Measurements from ENCODE around the gene SLC47A2.
"Not testable (repeated sequence)": the region's sequence is repeated elsewhere in the genome, so short reads cannot be mapped to it uniquely, and the experiment has no call there.

Gene SLC47A2

DNA sequence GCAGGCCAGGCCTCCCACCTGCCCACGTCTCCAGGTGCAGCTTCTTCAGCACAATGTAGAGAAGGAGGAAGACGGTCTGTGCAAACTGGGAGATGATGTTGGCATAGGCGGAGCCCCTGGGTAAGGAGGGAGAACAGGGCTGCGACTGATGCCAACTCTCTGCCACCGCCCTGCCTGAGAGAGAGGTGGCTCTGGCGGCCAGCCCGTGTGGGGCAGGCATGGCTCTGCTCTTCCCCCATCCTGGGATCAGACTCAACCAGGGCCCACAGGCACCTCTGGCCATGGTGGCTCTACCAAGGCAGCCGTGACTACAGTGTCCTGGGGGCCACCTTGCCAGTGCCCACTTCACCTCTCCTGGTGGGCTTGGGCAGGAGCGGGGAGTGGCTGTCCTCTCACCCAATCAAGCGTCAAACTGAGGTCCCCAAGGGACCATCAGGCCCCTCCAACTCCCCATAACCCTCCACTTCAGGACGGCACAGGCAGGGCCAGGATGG is 8.6 kb downstream of the SLC47A2 start:
- no peak for DNase-seq

DNA sequence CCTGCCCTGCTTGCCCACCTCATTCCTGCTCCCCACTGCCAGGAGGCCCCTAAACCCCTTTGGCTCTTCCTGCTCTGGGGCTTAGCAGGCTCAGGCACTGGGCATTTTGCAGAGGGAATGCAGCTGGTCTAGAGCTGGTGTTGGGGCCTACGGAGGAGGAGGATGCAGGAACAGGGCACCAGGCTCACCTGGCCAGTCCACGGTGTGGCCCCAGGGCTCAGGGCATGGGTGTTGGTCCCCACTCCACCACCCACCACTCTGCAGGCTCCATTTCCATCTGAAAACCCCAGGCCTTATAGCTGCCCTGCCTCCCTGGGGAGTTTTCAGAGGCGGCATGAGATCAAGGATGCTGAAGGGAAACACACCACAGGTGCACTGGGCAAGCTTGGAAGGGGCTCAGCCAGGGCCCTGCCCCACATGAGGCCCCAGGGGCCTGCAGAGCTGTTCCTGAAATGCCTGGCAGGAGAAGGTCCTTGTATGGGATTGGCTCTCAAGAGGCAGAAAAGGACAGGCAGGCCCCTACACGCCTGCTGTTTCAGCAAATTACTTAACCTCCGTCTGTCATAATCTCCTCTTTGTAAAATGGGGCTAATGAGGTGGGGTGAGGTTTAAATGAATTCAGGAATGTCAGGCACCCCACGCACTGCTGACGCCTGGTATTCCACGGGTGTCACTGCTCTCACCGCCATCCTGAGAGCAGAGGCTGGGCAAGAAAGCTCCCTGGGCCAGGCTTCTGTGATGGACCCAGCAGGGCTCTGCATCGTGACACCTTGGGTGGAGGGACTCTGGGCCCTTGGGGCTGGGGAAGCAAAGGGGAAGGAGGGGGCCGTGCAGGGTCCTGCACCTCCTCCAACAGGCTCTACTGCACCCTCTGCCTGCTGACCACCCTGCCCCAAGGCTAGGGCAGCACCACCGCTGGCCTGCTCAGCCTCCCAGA is 9.3 kb downstream of the SLC47A2 start:
- no peak for DNase-seq

DNA sequence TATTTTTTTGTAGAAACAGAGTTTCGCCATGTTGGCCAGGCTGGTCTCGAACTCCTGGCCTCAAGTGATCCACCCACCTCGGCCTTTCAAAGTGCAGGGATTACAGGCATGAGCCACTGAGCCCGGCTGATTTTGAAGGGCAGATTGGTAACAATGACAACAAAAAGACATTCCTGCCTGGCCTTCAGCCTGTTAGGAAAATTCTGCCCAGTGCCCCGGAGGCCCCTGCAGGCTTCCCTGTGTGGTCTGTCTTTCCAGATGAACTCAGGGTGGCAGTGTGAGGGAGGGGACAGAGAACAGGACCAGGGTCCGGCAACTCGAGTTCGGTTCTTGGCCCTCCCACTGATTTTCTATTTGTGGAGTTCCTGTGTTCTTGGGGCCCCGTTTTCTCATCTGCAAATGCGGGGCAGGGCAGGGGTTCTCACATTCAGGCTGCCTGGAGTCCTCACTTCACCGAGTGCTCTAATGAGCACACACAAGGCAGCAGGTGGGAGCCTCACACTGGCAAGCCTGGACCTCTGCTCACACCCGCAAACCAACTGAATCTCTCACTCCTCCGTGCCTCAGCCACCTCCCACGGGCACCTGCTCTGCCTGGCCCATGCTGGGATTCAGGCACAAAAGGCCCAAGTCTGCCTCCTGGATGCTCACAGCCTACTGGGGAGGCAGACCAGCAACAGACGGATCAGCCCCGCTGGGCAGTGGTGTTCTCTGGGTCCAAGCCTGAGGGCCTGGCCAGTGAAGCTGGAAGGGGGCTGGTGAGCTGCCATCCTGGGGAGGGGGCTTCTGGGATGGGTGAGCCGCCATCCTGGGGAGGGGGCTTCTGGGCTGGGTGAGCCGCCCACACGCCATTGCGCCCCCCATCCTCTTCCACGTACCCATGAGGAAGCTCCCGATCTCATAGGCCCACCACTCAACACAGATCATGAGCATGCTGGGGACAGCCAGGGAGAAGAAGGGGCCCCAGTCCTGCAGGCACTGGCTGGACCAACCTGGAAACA is 10.3 kb downstream of the SLC47A2 start:
- DNase-seq = no peak

DNA sequence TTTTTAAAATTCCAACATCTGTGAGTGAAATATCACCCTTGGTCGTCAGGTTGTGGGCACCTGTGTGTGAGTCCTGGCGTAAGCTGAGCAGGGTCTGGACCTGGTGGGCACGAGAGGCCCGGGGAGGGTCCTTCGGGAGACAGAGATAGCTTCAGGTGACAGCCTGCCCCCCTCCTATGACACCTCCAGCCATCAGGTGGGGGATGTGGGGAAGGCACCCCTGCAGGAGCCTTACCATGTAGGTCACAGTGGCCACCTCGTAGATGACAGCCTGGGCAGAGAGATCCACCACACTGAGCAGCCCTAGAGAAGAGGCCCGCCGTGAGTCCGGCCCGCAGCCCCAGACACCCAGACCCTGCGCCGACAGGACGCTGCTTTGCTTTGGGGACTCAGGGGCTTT is 11.2 kb downstream of the SLC47A2 start:
- no peak for DNase-seq

DNA sequence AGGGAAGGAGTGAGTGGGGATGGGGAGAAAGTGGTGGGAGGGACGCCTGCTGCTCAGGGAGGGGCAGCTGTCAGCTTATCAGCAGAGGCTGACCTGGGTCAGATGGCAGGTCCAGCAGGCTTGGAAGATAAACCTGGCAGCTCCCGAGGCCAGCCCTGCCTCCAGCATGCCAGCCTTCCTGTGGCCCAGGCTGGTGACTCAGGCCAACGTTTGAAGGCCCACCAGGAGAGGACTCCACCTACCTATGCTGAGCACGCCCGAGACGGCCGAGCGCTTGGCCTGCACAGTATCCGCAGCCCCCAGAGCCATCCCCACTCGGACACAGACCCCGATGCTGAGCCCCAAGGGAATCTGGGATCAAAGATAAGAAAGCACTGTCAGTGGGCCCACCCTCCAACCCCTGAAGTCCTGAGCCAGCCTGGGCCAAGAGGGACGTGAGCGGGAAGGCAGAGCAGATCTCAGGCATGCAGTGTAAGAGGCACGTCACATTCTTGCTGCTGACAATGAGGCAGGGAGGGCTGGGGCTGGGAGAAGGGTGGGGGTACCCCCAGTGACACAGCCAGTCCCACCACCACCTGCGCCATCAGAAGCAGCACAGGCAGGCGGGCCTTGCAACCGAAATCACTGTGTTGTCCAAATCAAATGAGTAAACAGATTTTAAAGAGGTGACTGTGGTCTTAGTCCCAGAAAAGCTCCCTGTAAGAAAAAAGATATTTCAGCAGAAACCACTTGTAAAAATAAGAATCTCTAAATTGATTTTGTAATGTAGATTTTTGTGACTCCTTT is 12.4 kb downstream of the SLC47A2 start:
- DNase-seq = no peak

DNA sequence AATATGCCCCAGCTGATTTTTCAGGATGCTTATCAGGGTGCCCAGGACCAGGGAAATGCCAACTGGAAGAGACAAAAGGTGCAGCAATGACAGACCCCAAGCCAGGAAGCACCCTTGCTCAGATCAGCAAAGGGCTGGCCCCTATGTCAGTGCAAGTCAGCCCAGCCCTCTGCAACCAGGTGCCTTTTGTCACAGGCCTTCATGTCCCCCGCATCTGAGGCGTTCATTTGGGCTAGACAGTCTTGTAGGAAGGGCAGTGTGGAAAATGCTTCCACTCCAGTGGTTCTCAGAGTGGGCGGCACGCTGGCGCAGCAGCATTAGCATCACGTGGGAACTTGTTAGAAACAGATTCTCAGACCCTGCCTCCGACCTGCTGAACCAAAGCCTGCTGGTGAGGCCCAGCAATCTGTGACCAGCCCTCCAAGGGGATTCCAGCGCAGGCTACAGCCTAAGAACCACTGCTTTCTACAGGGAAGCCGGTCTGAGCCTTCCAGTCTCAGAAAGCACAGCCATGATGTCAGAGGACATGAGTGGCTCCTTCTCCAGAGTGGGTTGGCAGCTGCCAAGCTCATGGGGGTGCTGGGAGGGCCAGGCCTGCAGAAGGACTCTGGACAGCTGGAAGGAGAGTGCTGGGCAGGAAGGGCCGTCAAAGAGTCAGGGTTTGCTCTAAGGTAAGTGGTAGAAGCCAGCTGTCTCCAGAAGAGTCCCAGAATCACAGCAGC is 13.1 kb downstream of the SLC47A2 start:
- no peak for DNase-seq

DNA sequence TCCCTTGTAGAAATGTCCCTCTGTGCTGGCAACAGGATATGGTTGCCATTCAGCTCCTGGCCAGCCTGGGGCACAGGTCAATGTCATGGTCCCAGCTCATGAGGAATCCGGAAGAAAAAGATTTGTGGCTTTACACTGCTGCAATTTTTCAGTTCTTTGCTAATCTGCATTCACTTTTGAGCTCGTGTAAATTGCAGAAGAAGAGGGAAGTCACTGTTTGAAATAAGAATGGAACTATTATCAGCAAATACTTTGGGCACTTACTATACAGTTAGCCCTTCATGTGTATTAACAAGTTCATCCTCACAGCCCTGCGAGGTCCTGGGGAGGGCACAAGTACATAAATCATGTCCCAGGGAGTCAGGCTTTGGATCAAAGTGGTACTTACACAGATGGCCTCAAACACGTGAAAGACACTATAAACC is 14.2 kb downstream of the SLC47A2 start:
- DNase-seq = no peak

DNA sequence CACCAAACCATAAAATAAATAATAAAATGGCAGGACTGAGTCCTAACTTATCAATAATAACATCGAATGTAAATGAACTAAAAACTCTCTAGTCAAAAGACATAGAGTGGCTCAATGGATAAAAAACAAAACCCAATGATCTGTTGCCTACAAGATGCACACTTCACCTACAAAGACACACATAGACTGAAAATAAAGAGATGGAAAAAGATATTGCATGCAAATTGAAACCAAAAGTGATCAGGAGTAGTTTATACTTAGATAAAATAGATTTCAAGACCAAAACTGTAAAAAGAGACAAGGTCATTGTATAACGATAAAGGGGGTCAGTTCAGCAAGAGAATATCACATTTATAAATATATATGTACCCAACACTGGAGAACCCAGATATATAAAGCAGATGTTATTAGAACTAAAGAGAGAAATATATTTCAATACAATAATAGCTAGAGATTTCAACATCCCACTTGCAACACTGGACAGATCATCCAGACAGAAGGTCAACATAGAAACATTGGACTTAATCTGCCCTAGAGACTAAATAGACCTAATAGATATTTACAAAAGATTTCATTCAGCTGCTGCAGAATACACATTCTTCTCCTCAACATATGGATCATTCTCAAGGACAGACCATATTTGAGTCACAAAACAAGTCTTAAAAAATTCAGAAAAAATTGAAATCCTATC is 29.8 kb downstream of the SLC47A2 start:
- DNase-seq = no peak

DNA sequence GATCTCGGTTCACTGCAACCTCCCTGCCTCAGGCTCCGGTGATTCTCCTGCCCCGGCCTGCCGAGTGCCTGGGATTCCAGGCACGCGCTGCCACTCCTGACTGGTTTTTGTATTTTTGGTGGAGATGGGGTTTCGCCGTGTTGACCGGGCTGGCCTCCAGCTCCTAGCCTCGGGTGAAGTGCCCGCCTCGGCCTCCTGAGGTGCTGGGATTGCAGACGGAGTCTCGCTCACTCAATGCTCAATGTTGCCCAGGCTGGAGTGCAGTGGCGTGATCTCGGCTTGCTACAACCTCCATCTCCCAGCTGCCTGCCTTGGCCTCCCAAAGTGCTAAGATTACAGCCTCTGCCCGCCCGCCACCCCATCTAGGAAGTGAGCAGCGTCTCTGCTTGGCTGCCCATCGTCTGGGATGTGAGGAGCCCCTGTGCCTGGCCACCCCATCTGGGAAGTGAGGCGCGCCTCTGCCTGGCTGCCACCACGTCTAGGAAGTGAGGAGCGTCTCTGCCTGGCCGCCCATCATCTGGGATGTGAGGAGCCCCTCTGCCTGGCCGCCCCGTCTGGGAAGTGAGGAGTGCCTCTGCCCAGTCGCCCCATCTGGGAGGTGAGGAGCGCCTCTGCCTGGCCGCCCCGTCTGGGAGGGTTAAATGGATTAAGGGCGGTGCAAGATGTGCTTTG is 31.3 kb downstream of the SLC47A2 start:
- DNase-seq = not testable (repeated sequence)

DNA sequence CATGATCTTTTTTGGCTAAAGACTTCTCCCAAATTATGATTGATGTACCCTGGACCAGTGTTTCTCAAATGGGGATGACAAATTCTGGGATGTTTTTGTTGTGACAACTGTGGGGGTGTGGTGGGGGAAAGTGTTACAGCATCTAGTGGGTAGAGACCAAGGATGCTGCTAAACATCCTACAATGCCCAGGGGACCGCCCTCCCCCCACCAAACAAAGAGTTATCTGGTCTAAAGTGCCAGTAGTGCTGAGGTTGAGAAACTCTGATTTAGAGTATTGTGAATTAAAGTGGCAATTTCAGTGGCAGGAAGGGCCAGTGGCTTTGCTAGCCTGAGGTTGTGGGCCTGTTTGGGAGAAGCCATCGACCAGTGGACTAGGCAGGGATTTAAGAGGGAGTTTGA is 33.3 kb downstream of the SLC47A2 start:
- DNase-seq = no peak

DNA sequence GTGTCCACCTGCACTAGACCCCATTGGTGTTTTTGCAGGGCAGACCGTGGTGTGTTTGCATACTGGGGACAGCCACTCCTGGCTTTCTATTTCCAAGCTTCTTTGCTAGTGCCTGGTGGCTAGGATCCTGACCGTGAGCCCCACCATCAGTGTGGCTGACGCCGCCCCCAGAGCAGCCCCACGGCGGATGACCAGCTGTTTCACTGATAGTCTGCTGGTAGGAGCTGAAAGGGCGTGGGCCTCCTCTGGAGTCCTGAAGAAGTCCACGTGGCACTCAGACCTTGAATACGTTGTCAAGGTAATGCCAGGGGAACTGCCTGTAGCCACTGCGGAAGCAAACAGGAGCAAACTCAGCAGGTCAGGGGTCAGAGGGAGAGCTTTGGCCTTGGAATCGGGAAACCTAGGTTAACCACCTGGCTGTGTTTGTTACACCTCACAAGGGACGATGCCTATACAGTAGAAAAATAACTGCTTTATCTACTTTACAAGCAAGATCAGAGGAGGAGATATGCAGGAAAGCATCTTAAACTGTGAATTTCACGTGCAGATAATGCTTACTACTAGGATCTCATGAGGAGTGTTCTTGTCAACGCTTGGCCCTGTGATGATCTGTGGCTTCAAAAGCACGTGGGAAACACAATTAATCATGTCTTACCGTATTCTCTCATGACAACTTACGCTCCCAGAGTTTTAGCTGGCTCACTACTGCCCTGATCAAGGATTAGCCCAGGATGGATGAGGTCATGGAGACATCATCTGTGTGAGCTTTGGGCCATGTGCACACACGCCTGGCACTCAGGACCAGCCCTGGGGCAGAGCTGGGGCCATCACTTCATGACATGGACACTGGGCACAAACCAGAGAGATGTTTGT is 37.6 kb downstream of the SLC47A2 start:
- no peak for DNase-seq

DNA sequence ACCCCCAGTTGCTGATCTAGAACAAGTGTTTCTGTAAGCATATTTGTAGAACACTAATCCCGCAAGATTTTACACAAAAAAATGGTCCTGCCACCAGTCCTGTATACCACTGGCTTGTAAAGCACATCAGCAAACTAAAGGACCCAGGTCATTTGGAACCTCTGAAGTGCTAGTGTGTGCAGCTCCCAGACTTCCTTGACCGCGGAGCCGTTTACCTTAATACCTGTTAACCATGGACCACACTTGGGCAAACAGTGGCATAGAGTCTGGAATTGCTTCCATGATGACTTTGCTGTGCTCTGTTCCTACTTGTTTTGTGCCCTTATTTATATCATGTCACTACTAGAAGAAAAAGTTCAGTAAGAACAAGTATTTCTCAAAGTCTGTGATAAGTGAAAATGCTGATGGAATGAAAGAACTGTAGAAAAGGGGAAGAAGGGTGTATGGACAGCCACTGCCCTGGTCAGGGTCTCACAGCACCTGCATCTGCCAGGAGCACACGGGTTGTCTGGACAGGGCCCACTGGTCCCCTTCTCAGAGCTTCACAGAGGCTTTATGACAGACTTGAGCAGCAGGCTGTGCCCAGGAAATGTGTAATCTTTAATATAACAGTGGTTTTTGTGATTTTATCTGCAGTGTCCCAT is 38.5 kb downstream of the SLC47A2 start:
- DNase-seq = no peak

DNA sequence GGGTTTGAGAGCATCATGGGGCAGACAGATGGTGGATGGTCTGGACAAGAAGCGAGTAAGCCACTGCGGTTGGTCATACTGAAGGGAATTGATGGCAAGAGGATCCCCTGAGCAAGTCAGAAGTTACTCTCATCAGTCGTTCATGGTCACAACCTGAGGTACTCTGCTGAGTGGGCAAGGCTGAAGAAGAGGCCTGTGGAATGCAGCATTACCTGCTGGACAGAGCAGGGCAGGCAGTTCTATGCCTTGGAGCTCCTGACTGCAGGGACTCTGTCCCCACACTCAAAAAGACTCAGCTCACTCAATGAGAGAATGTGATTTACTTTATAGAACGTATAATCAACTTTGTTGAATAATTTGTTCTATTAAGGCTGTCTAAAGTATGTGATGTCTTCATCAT is 39.5 kb downstream of the SLC47A2 start:
- no peak for DNase-seq

DNA sequence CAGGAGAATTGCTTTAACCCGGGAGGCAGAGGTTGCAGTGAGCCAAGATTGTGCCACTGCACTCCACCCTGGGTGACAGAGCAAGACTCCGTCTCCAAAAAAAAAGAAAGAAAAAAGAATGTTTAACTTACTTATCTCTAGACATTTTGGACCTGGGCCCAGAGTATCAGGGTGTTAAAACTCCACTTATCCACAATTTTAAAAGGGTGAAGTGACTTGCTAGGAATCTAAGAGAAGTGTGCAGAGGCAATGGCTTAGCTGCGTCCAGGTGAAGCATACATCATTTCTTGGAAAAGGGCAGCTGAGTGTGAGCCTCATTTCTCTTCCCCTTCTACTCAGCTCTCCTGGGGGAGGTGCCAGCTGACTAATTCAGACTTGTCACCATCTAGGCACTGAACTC is 42.8 kb downstream of the SLC47A2 start:
- DNase-seq = no peak

DNA sequence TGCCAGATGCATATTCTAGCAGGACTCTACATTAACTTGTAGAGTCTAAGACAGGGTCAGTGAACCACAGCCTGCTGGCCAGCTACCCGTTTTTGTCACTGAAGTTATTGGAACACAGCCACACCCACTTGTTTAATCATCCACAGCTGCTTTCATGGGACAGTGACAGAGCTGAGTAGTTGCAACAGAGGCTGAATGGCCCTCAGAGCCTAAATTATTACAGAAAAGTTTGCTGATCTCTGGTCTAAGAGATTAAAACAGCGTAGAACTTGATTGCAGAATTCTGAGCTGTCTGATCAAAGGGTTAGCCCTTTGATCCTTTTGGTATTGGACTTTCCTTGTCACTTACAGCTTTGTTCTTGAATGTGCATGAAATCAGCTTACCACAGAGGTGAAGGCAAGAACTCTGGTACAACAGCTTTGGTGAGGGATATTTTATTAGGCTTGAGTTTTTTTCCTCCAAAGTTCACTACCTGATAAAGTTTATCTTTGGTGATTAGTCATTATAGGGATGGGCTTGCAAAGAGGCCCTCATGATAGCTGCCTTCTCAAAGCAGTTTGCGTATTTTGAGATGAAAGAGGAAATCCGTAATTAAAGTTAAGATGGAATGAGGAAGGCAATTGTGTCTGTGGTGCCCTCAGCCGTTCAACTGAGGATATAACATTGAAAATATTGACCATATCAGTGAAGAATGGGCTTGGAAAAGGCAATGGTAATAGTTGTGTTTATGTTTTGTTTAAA is 44.2 kb downstream of the SLC47A2 start:
- DNase-seq = no peak

DNA sequence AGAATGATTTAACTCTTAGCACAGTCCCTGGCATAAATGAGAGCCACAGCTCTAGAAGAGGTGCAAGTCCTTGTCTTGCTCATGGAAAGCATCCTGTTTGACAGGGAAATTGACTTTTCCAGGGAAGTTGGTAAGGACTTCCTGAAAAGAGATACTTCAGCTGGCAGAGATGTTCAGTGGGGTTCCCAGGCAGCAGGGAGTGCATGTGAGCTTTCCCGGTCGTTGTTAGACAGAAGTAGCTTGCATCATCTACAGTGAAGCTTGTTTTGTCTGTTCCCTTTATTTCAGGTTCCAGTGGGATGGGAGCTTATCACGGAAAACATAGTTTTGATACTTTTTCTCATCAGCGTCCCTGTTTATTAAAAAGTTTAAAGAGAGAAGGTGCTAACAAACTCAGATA is 45.0 kb downstream of the SLC47A2 start:
- no peak for DNase-seq

DNA sequence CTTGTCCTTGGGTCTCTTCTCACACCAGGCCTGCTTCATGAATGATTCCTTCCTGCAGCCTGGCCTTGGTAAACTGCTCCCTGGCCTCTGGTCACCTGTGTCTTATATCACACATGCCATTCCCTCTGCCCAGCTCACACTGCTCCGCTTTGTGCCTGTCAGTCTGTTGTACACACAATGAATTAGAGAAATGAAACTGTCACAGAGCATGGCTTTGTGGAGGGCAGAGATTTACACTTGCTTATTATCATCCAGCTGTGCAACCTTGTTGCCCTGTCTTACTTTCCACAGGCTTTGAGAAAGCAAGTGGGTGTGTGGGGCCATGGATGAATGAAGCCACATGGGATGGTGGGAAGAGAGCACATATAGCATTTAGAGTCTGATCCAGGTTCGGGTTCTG is 45.5 kb downstream of the SLC47A2 start:
- DNase-seq = no peak

DNA sequence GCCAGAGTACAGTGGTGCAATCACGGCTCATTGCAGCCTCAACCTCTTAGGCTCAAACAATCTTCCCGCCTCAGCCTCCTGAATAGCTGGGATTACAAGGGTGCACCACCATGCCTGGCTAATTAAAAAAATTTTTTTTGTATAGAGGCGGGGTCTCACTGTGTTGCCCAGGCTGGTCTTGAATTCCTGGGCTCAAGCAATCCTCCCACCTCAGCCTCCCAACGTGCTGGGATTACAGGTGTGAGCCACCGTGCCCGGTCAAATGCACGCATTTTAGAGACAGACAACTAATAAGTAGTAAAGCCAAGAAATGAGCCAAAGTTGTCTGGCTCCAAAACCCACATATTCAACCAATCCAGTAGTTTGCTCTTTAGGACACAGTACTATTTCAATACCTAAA is 46.7 kb downstream of the SLC47A2 start:
- DNase-seq = not testable (repeated sequence)
